Measurements from ENCODE around the gene CEP63.

The CEP63 gene

GRCh38 chr3:134608771-134609435 is 123.0 kb downstream of the CEP63 start:
- TF ChIP-seq ZFX (IDR thresholded peaks at IDR 0.05), result no peak
- no peak for TF ChIP-seq CTCF (conservative IDR thresholded peaks at IDR 0.05)
- H3K27ac ChIP-seq, result no peak overlapping the region

GRCh38 chr3:134609821-134610431 is 124.1 kb downstream of the CEP63 start:
- TF ChIP-seq CTCF (conservative IDR thresholded peaks at IDR 0.05) (no peak), ZFX (IDR thresholded peaks at IDR 0.05) (no peak)

GRCh38 chr3:134610432-134611385 is 124.9 kb downstream of the CEP63 start:
- no peak for TF ChIP-seq ZFX (IDR thresholded peaks at IDR 0.05)
- TF ChIP-seq CTCF (conservative IDR thresholded peaks at IDR 0.05), result no peak
- no peak overlapping the region for H3K27ac ChIP-seq

More at GRCh38 chr3:134609821-134610431, 124.1 kb downstream of the CEP63 start:
- H3K27ac ChIP-seq, result no peak overlapping the region

- TF ChIP-seq CTCF (conservative IDR thresholded peaks at IDR 0.05) (no peak), ZFX (IDR thresholded peaks at IDR 0.05) (no peak)
- no peak overlapping the region for H3K27ac ChIP-seq
These were observed 125.7 kb downstream of the CEP63 start for GRCh38 chr3:134611516-134611915.

GRCh38 chr3:134613006-134613520 is 127.2 kb downstream of the CEP63 start:
- TF ChIP-seq ZFX (IDR thresholded peaks at IDR 0.05), result no peak
- no peak for TF ChIP-seq CTCF (conservative IDR thresholded peaks at IDR 0.05)
- H3K27ac ChIP-seq, result no peak overlapping the region

- H3K27ac ChIP-seq, result no peak overlapping the region
- no peak for TF ChIP-seq CTCF (conservative IDR thresholded peaks at IDR 0.05)
These were observed 129.1 kb downstream of the CEP63 start for GRCh38 chr3:134614955-134615354.

Data from C4-2B (cell line).